ENCODE results near the gene PAPOLG. TPM values are rescaled to one million over a fixed set of nuclear protein-coding genes. Genes with fewer than 3 reads are reported as not detected.
"Not testable (repeated sequence)": the region's sequence is repeated elsewhere in the genome, so short reads cannot be mapped to it uniquely, and the experiment has no call there.

Gene PAPOLG
- total RNA-seq, 1 donor from 2014 or later: 21.6 TPM

DNA sequence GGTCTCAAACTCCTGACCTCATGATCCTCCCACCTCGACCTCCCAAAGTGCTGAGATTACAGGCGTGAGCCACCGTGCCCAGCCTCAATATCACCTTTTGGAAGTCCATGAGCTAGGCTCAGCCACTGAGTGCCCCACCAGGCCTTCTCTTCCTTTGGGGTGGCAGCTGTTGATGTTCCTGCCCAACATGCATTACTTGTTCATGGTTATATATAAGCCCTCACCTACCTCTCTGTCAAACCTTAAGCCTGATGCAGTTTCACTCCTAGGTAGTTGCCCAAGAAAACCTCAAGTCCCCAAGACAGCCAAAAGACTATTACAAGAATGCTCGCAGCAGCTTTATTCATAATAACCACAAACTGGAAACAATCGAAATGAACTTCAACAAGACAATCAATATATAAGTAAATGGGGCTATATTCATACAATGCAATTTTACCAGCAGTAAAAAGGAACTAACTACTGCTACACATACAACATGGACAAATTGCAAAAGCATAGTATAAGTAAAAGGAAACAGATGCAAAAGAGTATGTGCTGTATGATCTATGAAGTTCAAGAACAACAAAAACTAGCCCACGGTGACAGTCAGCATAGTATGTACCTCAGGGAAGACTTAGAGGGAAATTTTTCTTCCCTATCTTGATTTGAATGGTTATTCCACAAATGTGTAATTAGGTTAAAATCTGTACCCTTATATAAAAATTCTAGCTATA is 65.7 kb downstream of the PAPOLG start:
- Mint-ChIP-seq H3K4me3 (no peak overlapping the region), H3K9me3 (peaks cover 7% of the 10 kb centered on the region), H3K27ac (peak overlapping the region; percentile 83), H3K4me1 (peaks cover 48% of the 10 kb centered on the region), H3K27me3 (no peaks in the 10 kb centered on the region), H3K36me3 (ENCODE audit: low read depth) (peaks cover 5% of the 10 kb centered on the region)
- intact Hi-C loops (cut with micrococcal nuclease): no loop called here
- no peak for DNase-seq

DNA sequence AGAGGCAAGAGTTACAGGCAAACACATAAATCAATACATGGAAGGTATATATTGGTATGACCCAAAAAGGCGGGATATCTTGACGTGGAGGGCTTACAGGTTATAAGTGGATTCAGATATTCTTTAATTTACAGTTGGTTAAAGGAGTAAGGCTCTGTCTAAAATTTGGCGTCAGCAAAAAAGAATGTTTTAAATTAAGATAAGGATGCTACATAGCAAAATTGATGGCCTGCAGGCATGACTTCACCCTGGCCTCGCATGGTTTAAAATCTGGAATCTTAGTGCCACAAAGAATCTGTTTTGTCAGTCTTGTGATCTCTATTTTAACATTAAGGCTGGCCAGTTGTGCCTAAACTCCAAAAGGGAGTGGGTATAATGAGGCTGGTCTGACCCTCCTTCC is 66.9 kb downstream of the PAPOLG start:
- peaks cover 5% of the 10 kb centered on the region for H3K36me3 Mint-ChIP-seq (ENCODE audit: low read depth)
- no peak for DNase-seq
- intact Hi-C loops (cut with micrococcal nuclease): no loop called here
- no peaks in the 10 kb centered on the region for H3K27me3 Mint-ChIP-seq
- no peak overlapping the region for H3K27ac Mint-ChIP-seq
- peaks cover 50% of the 10 kb centered on the region for H3K4me1 Mint-ChIP-seq
- H3K9me3 Mint-ChIP-seq: peaks cover 7% of the 10 kb centered on the region
- no peak overlapping the region for H3K4me3 Mint-ChIP-seq

DNA sequence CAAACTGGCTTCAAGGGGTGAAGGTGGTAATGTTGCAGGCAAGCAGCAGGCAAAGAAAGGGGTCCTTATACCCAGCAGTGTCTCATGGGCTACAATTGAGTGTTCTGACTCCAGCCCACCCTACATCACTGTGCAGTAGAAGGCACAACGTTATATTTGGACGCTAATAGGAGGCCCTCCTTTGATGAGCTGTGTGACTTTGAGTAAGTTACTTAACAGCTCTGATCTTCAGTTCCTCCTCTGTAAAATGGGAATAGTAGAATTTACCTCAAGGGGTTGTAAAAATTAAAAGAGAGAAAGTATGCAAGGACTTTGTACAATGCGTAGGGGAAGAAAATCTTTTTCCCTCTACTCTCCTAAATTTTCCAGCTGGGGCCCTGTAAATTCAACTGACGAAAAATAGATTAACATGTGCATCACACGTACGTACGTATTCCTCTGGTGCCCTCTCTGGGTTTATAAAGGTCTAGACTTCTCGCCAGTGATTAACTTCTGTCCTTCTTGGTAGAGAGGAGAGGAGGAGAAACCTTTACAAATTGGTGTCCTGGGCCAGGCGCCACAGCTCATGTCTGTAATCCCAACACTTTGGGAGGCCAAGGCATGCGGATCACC is 67.7 kb downstream of the PAPOLG start:
- H3K4me1 Mint-ChIP-seq: peaks cover 42% of the 10 kb centered on the region
- no peak overlapping the region for H3K4me3 Mint-ChIP-seq
- intact Hi-C loops (cut with micrococcal nuclease): no loop called here
- peaks cover 5% of the 10 kb centered on the region for H3K36me3 Mint-ChIP-seq (ENCODE audit: low read depth)
- H3K27ac Mint-ChIP-seq: no peak overlapping the region
- H3K9me3 Mint-ChIP-seq: peaks cover 7% of the 10 kb centered on the region
- DNase-seq: no peak
- H3K27me3 Mint-ChIP-seq: no peaks in the 10 kb centered on the region

DNA sequence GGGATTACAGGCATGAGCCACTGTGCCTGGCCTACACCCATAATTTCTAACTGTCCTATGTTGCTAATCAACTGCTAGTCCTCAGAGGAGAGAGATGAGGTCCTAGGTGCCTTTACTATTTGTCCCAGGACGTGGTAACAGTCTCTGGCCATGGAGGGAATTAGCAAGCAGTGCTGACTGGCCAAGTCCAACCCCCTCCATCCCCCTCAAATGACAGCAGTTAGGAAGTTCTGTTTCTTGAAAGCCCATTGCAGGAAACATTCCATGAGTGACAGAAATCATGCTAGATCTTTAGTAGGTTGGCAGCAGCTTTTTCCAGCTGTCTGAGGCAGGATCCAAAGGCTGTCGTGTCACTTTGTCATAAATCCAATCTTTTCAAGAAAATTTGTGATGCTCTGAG is 69.6 kb downstream of the PAPOLG start:
- intact Hi-C loops (cut with micrococcal nuclease): no loop called here
- DNase-seq: no peak
- Mint-ChIP-seq H3K27me3 (no peaks in the 10 kb centered on the region), H3K36me3 (ENCODE audit: low read depth) (no peaks in the 10 kb centered on the region), H3K27ac (no peak overlapping the region), H3K4me1 (peaks cover 27% of the 10 kb centered on the region), H3K9me3 (peaks cover 4% of the 10 kb centered on the region), H3K4me3 (no peak overlapping the region)

DNA sequence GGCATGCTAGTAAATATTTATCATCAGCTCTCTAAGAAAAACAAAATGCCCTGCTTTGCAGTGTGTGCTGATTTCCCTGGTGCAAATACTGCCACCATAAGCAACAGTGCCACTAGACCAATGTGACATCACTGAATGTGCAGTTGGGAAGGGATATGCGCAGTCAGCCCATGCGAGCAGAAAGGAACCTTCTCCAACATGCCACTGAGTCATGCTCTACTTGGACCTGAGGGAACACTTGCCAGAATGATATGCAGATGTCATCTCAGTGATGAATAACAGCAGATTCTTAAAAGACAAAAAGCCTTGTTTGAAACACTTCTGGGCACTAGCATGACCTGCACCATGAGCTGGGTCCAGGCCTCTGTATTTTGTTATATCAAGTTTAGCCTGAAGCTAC is 70.0 kb downstream of the PAPOLG start:
- no peak for DNase-seq
- intact Hi-C loops (cut with micrococcal nuclease): no loop called here
- Mint-ChIP-seq H3K4me1 (peaks cover 22% of the 10 kb centered on the region), H3K36me3 (ENCODE audit: low read depth) (no peaks in the 10 kb centered on the region), H3K4me3 (no peak overlapping the region), H3K9me3 (peaks cover 4% of the 10 kb centered on the region), H3K27me3 (no peaks in the 10 kb centered on the region), H3K27ac (no peak overlapping the region)

DNA sequence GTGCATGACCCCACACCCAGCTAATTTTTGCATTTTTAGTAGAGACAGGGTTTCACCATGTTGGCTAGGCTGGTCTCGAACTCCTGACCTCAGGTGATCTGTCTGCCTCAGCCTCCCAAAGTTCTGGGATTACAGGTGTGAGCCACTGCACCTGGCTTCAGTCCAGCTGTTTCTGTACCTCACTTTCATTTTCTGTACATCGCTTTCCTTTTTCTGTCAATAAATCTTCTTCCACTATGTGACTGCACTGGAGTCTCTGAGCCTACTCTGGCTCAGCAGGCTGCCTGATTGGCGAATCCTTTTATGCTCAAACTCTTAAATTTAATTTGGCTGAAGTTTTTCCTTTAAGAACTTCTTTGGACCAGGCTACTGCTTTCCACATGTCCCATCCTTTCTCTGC is 70.8 kb downstream of the PAPOLG start:
- H3K36me3 Mint-ChIP-seq (ENCODE audit: low read depth); intact Hi-C loops (cut with micrococcal nuclease); H3K27me3 Mint-ChIP-seq; H3K27ac Mint-ChIP-seq; H3K4me3 Mint-ChIP-seq; DNase-seq; H3K9me3 Mint-ChIP-seq: not testable (repeated sequence)
- H3K4me1 Mint-ChIP-seq: peaks cover 15% of the 10 kb centered on the region

DNA sequence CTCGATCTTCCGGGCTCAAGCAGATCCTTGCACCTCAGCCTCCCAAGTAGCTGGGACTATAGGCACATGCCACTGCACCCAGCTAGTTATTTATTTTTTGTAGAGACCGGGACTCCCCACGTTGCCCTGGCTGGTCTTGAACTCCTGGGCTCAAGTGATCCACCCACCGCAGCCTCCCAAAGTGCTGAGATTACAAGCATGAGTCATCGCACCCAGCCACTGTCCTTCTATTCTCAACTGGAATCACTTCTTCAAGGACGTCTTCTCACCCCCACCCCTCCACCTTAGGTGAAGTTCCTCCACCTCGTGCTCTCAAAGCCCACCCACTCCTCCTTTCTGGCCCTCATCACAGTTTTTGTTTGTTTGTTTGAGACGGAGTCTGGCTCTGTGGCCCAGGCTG is 71.3 kb downstream of the PAPOLG start:
- Mint-ChIP-seq H3K36me3 (ENCODE audit: low read depth) (no peaks in the 10 kb centered on the region), H3K27ac (no peak overlapping the region), H3K4me3 (no peak overlapping the region), H3K27me3 (no peaks in the 10 kb centered on the region), H3K9me3 (peaks cover 5% of the 10 kb centered on the region), H3K4me1 (peaks cover 13% of the 10 kb centered on the region)
- intact Hi-C loops (cut with micrococcal nuclease): no loop called here
- DNase-seq: no peak

DNA sequence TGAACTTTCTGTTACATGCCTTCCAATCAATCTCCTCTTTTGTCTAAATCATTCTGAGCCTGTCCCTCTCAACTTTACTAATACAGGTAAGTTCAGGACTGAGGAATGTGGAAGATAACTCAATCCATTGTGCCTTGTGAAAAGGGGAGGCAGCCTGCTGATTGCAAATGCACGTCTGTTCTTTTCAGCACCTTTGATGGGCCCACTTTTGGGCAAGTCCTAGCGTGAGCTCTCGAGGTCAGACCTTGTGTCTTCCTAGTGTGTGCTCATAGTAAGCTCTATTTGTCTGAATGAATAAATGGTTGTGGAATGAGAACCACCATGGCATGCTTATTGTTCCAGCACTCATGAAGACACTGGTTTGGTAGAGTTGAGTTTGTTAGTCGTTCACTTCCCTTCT is 74.9 kb downstream of the PAPOLG start:
- intact Hi-C loops (cut with micrococcal nuclease): no loop called here
- Mint-ChIP-seq H3K27me3 (no peaks in the 10 kb centered on the region), H3K36me3 (ENCODE audit: low read depth) (no peaks in the 10 kb centered on the region), H3K4me1 (peaks cover 26% of the 10 kb centered on the region), H3K9me3 (peaks cover 22% of the 10 kb centered on the region), H3K4me3 (no peak overlapping the region), H3K27ac (no peak overlapping the region)
- no peak for DNase-seq

DNA sequence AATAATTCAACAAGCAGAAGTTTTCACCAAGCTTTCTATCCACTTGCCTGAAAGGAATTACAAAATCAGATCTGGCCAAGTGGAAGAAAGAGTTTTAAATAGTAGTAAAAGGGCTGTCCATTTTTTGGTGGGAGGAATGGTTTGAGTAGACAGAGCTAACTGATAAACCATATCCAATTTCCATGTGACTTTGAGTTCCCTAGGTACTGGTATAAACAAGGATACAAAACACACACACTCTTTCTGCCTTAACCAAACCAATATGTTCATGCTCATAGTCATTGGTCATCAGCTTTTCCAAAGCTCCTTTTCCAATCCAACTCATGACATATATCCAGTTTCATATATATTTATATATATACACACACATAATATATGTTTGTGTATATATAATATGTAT is 75.9 kb downstream of the PAPOLG start:
- Mint-ChIP-seq H3K9me3 (peaks cover 22% of the 10 kb centered on the region), H3K4me1 (peaks cover 25% of the 10 kb centered on the region), H3K27me3 (no peaks in the 10 kb centered on the region), H3K27ac (no peak overlapping the region), H3K36me3 (ENCODE audit: low read depth) (no peaks in the 10 kb centered on the region), H3K4me3 (no peak overlapping the region)
- intact Hi-C loops (cut with micrococcal nuclease): loop anchor here (2.0 kb wide), 1 partner anchor 13 kb away; no protein-coding TSS in a partner anchor
- no peak for DNase-seq

DNA sequence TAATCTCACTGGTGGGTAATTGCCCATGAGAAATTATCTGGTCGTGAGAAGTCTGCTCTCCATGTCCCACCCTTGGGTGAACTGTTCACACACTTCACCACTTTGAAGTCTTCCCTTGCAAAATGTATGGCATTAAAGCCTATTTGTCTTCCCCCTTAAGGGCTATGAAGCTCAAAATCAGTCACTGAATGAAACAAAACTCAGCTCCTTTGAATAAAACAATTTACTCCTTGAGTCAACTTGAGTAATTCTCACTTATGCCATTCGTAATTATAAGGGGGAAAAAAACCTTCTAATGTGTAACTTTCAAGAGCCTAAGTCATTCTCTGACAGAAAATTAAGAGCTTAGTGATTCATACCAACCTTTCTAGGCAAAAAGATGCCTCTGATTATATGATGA is 76.6 kb downstream of the PAPOLG start:
- Mint-ChIP-seq H3K4me3 (no peak overlapping the region), H3K27ac (peak overlapping the region; percentile 69), H3K9me3 (peaks cover 22% of the 10 kb centered on the region), H3K4me1 (peaks cover 18% of the 10 kb centered on the region), H3K27me3 (no peaks in the 10 kb centered on the region), H3K36me3 (ENCODE audit: low read depth) (no peaks in the 10 kb centered on the region)
- intact Hi-C loops (cut with micrococcal nuclease): loop anchor here (2.0 kb wide), 1 partner anchor 14 kb away; no protein-coding TSS in a partner anchor
- no peak for DNase-seq

DNA sequence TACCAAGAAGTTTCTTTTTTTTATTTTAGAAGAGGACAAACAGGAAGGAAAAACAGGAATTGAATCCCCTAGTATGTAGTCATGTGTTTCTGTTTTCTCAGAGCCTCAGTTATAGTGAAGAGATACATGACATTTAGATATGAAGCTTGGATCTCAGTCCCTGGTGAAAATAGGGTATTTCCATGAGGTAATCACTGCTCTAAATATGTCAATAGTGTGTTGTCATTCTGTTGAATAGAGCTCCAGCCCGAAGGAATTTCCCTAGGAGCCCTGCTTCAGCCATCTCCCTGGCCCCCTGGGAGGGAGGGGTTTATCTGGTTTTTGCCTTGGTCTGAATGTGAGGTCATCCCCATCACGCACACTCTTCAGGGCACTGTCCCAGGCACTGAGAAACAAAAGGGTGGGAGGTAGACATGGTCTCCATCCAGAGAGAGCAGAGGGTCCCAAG is 78.2 kb downstream of the PAPOLG start:
- intact Hi-C loops (cut with micrococcal nuclease): no loop called here
- no peak for DNase-seq

DNA sequence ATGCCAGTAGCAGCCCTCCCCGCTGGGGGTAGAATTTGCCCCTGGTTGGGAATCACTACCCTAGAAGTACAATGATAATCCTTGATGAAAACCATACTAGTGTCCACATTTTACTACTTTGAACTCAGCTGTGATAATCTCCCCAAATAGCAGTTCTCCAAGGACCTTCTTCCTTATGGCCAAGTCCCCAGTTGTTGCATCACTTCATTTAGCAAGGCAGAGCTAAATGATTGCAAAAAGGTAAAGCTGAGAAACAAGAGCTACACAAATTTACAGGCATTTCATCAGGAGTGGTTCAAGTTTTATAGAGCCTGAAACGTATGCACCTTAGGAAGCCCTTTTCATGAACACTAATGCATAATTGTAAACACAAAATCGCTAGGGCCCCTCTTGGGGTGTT is 80.4 kb downstream of the PAPOLG start:
- Mint-ChIP-seq H3K9me3 (peaks cover 18% of the 10 kb centered on the region), H3K4me1 (peaks cover 26% of the 10 kb centered on the region), H3K36me3 (ENCODE audit: low read depth) (peaks cover 2% of the 10 kb centered on the region), H3K4me3 (no peak overlapping the region), H3K27me3 (no peaks in the 10 kb centered on the region), H3K27ac (no peak overlapping the region)
- no peak for DNase-seq
- intact Hi-C loops (cut with micrococcal nuclease): no loop called here

More for the DNA sequence above, 78.2 kb downstream of the PAPOLG start:
- Mint-ChIP-seq H3K27me3 (no peaks in the 10 kb centered on the region), H3K4me3 (no peak overlapping the region), H3K27ac (peak overlapping the region; percentile 9), H3K4me1 (peaks cover 18% of the 10 kb centered on the region), H3K9me3 (peaks cover 22% of the 10 kb centered on the region), H3K36me3 (ENCODE audit: low read depth) (no peaks in the 10 kb centered on the region)

DNA sequence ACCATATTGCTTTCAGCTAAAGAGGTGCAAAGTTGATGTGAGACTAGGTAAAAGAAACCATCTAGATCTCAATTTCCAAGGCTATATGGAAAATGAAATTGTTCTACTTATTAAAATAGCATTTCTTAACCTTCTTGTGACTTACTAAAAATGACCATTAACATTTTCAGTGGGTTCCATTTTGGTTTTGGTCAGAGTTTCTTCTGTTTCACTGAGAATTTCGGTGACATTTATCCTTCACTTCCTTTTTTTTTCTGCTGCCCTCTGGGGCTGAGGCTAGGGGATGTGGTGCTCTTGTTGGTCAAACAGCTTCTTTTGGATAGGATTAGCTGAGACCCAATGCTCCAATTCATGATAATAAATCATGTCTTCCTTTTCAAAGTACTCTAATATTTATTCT is 81.1 kb downstream of the PAPOLG start:
- no peak overlapping the region for H3K4me3 Mint-ChIP-seq
- H3K27ac Mint-ChIP-seq: no peak overlapping the region
- peaks cover 26% of the 10 kb centered on the region for H3K4me1 Mint-ChIP-seq
- H3K36me3 Mint-ChIP-seq (ENCODE audit: low read depth): peaks cover 2% of the 10 kb centered on the region
- no peak for DNase-seq
- peaks cover 18% of the 10 kb centered on the region for H3K9me3 Mint-ChIP-seq
- no peaks in the 10 kb centered on the region for H3K27me3 Mint-ChIP-seq
- intact Hi-C loops (cut with micrococcal nuclease): no loop called here

DNA sequence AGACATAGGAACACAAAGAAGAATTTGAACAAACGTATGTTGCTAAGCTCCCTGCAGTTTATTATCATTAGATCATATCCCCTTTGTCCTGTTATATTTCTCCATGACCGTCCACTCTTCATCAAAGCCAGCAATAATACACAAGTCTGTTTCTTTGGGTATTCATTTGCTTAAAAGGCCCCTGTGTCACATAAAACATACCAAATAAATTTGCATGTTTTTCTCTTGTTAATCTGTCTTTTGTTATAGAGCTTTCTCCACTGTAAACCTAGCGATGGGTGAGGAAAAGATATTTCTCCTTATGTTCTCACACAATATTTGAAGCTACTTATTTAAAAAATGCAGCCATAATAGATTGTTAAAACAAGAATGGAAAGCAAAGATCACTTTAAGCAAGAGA is 82.4 kb downstream of the PAPOLG start:
- intact Hi-C loops (cut with micrococcal nuclease): no loop called here
- Mint-ChIP-seq H3K27ac (no peak overlapping the region), H3K4me3 (no peak overlapping the region), H3K4me1 (peaks cover 19% of the 10 kb centered on the region), H3K27me3 (no peaks in the 10 kb centered on the region), H3K9me3 (peaks cover 14% of the 10 kb centered on the region), H3K36me3 (ENCODE audit: low read depth) (peaks cover 2% of the 10 kb centered on the region)
- no peak for DNase-seq
